GM12801 (cell line): ENCODE results near the gene ZPBP.

ENCODE experiments used
- TF ChIP-seq, protein P1 (sequence below): IDR thresholded peaks from one replicate; pipeline ENCODE4 v1.5.1; 2011; ENCODE audit warnings: control low read depth; ENCODE audit not compliant: insufficient read length; ENCODE audit errors: extremely low read depth

Gene ZPBP

DNA sequence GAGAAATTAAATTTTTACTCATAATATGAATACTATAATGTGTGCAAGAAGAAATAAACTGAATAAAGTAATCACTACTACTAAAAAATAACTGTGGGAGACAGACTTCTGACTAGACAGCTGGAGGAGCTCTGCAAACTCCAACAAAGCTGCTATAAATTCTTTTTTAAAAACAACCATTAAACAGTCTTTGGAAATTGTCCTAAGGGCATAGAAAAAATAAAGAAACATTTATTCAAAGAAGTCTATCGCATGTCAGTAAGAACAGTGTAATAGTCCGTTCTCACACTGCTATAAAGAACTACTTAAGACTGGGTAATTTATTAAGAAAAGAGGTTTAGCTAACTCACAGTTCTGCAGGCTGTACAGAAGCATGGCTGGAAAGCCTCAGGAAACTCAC, 56.0 kb downstream of the ZPBP start:
- TF ChIP-seq, protein P1, sequence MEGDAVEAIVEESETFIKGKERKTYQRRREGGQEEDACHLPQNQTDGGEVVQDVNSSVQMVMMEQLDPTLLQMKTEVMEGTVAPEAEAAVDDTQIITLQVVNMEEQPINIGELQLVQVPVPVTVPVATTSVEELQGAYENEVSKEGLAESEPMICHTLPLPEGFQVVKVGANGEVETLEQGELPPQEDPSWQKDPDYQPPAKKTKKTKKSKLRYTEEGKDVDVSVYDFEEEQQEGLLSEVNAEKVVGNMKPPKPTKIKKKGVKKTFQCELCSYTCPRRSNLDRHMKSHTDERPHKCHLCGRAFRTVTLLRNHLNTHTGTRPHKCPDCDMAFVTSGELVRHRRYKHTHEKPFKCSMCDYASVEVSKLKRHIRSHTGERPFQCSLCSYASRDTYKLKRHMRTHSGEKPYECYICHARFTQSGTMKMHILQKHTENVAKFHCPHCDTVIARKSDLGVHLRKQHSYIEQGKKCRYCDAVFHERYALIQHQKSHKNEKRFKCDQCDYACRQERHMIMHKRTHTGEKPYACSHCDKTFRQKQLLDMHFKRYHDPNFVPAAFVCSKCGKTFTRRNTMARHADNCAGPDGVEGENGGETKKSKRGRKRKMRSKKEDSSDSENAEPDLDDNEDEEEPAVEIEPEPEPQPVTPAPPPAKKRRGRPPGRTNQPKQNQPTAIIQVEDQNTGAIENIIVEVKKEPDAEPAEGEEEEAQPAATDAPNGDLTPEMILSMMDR, result no peak

- TF ChIP-seq, protein P1, result no peak
Observed at GRCh38 chr7:50022991-50023390, 70.1 kb downstream of the ZPBP start.

DNA sequence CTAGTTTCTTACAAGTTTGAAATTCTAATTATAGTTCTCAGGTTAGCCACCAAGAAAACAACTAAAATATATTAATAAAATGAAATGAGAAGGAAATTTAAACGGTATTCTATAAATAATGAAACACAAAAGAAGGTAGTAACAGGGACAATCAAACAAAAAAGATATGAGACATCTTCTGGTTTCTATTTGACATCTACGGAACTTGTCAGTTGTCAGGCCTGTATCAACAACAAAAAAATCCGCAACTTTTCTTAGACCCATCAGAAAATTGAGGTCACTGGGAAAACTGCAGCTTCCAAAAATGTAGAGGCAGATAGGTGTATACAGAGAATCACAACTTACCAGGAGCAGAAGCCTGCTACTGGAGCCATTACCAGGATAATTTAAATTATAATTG, 70.6 kb downstream of the ZPBP start:
- TF ChIP-seq, protein P1, result no peak

GRCh38 chr7:49995681-49996080, 97.4 kb downstream of the ZPBP start:
- TF ChIP-seq, protein P1, result no peak

- TF ChIP-seq, protein P1, result no peak
Observed at GRCh38 chr7:49986191-49986590, 106.9 kb downstream of the ZPBP start.

GRCh38 chr7:49980465-49980864, 112.6 kb downstream of the ZPBP start:
- TF ChIP-seq, protein P1, result no peak

DNA sequence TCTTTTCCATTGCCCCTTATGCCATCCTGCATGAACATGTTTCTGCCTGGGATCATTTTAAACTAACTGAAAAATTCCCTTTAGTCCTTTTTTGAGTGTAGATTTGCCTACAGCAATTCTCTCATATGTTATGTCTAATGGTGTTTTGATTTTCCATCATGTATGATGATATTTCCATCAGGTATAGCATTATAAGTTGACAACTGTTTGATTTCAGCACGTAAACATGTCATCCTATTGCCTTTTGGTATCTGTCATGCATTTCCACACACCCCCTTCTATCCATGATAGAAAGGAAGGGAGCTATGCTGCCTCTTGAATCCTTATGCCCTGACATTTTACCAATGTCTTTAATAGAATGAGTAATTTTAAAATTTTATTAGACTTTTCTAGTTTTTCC, 116.8 kb downstream of the ZPBP start:
- TF ChIP-seq, protein P1, result no peak

GRCh38 chr7:49974035-49974434, 119.0 kb downstream of the ZPBP start:
- TF ChIP-seq, protein P1, result no peak
